A673 (cell line): ENCODE data around the gene P2RY13. TPM values are rescaled to one million over a fixed set of nuclear protein-coding genes. Genes with fewer than 3 reads are reported as not detected.
A peak's percentile ranks its signal among the peaks of the same experiment; 100 is the strongest.

Experiments
- BruUV-seq: library from RNA; stranded (reverse); fragments of 400-500 nt; replicated peaks from 2 replicates; lab custom pipeline; 2021; lab: Mats Ljungman, UMichigan
- CTCF ChIA-PET: fragments of 300-600 bp; sonication (Branson Sonifier 250); formaldehyde crosslinking; loops from one replicate; lab custom pipeline; 2022; ENCODE audit warnings: antibody characterized with exemption; lab: Charles Lee
- POLR2A ChIA-PET: fragments of 300-600 bp; sonication (Branson Sonifier 250); formaldehyde crosslinking; loops from one replicate; lab custom pipeline; 2022; ENCODE audit warnings: antibody characterized with exemption; ENCODE audit not compliant: low non-redundant PET; lab: Charles Lee
- DNase-seq: peaks from one replicate; pipeline ENCODE4 v3.0.0-alpha.2; 2015; ENCODE audit warnings: low spot score
- H3K27ac ChIP-seq: fragments of 200-600 bp; sonication (generic); 2 replicates; pipeline ENCODE4 v1.5.1; 2016; ENCODE audit warnings: mixed run types, low read depth, mild to moderate bottlenecking, mixed read lengths, antibody characterized with exemption, low read length; ENCODE audit not compliant: poor library complexity, severe bottlenecking
- H3K27me3 ChIP-seq: fragments of 200-600 bp; sonication (generic); replicated peaks from 2 replicates; pipeline ENCODE4 v1.6.1; 2017; ENCODE audit warnings: mixed run types, low read depth, mild to moderate bottlenecking, mixed read lengths, antibody characterized with exemption, low read length; ENCODE audit not compliant: insufficient read depth, poor library complexity
- H3K36me3 ChIP-seq: fragments of 200-600 bp; sonication (generic); 2 replicates; pipeline ENCODE4 v1.6.1; 2016; ENCODE audit warnings: mixed run types, mild to moderate bottlenecking, mixed read lengths, antibody characterized with exemption, low read length; ENCODE audit not compliant: insufficient read depth, poor library complexity, severe bottlenecking
- H3K4me1 ChIP-seq: fragments of 200-600 bp; sonication (generic); 2 replicates; pipeline ENCODE4 v1.6.1; 2017; ENCODE audit warnings: mixed run types, mild to moderate bottlenecking, mixed read lengths, antibody characterized with exemption, low read length; ENCODE audit not compliant: insufficient read depth, poor library complexity, severe bottlenecking
- H3K4me3 ChIP-seq: fragments of 200-600 bp; sonication (generic); 2 replicates; pipeline ENCODE4 v1.5.1; 2016; ENCODE audit warnings: low read depth, mixed run types, mild to moderate bottlenecking, mixed read lengths, low read length; ENCODE audit not compliant: poor library complexity, severe bottlenecking
- H3K9me3 ChIP-seq: fragments of 200-600 bp; sonication (generic); 2 replicates; pipeline ENCODE4 v1.6.1; 2016; ENCODE audit warnings: mixed run types, low read depth, mild to moderate bottlenecking, mixed read lengths, antibody characterized with exemption, low read length; ENCODE audit not compliant: poor library complexity, severe bottlenecking
- CTCF ChIP-seq: fragments of 300-800, 200-600 bp; sonication (generic); conservative IDR thresholded peaks from 2 replicates; pipeline ENCODE4 v1.5.1; 2017; ENCODE audit warnings: low read depth, mild to moderate bottlenecking, antibody characterized with exemption, low read length, moderate library complexity, mixed read lengths
- EZH2 ChIP-seq: fragments of 200-600 bp; sonication (generic); IDR thresholded peaks from 2 replicates; pipeline ENCODE4 v1.6.1; 2017; ENCODE audit warnings: borderline replicate concordance, low read depth, mild to moderate bottlenecking, mixed read lengths, antibody characterized with exemption, low read length; ENCODE audit not compliant: poor library complexity, severe bottlenecking
- intact Hi-C: fragments of 100-400 bp; cut with micrococcal nuclease; formaldehyde crosslinking; loops from one replicate; pipeline ENCODE4 v1.10.0; 2022; ENCODE audit not compliant: unreplicated experiment
- total RNA-seq: library from RNA; stranded (reverse); gene quantifications from 2 replicates; pipeline ENCODE4 v1.2.3, GENCODE V29; 2021

The P2RY13 gene
- total RNA-seq, 1 experiment from 2014 or later = not detected

GRCh38 chr3:151283387-151283786, 46.0 kb downstream of the P2RY13 start:
- POLR2A ChIA-PET = no interaction called here
- intact Hi-C loops = loop anchor here (1.0 to 10.0 kb wide), 3 partner anchors 56 to 381 kb away; no protein-coding TSS in a partner anchor

DNA sequence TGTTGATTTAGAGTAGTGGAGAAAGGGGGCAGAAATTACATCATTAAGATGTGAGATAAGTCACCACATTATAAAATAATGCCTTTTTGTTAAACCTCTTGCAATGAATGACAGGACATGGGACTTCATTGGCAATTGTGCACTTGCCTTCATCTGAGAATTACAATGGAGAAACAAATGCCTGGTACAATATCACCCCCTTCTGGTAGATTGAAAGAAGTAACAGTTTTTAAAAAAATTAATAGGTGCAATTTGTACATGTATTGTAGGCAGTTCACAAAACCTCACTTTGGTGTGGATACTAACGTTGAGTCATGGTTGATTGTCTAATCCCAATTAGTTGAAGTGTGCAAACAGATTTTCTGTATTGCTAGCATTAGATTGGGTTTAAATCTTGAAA, 46.4 kb downstream of the P2RY13 start:
- no peaks in the 10 kb centered on the region for H3K36me3 ChIP-seq
- H3K4me3 ChIP-seq = no peak overlapping the region
- peak; percentile 73 for DNase-seq
- no peak overlapping the region for H3K27ac ChIP-seq
- intact Hi-C loops = loop anchor here (1.0 to 10.0 kb wide), 3 partner anchors 56 to 382 kb away; no protein-coding TSS in a partner anchor
- BruUV-seq = no TSS peak
- CTCF ChIA-PET = no interaction called here
- peak; percentile 67 for TF ChIP-seq CTCF
- no peak for TF ChIP-seq EZH2
- H3K4me1 ChIP-seq = no peaks in the 10 kb centered on the region
- POLR2A ChIA-PET = no interaction called here
- H3K9me3 ChIP-seq = no peaks in the 10 kb centered on the region
- H3K27me3 ChIP-seq = no peaks in the 10 kb centered on the region

More at GRCh38 chr3:151283387-151283786, 46.0 kb downstream of the P2RY13 start:
- Histone ChIP-seq H3K27me3 (no peaks in the 10 kb centered on the region), H3K9me3 (no peaks in the 10 kb centered on the region), H3K4me1 (no peaks in the 10 kb centered on the region), H3K4me3 (no peak overlapping the region), H3K27ac (no peak overlapping the region), H3K36me3 (no peaks in the 10 kb centered on the region)
- BruUV-seq = no TSS peak
- DNase-seq = no peak
- TF ChIP-seq CTCF (no peak), EZH2 (no peak)
- CTCF ChIA-PET = no interaction called here

GRCh38 chr3:151281671-151282324, 47.6 kb downstream of the P2RY13 start:
- H3K27ac ChIP-seq = no peak overlapping the region
- CTCF ChIA-PET = interaction anchor here (0.6 kb wide), 1 partner anchor 55 kb away, joined by 9 read pairs; no protein-coding TSS in a partner anchor
- BruUV-seq = no TSS peak

More at GRCh38 chr3:151281671-151282324, 47.6 kb downstream of the P2RY13 start:
- intact Hi-C loops = loop anchor here (10.0 kb wide), 1 partner anchor 383 kb away; no protein-coding TSS in a partner anchor
- POLR2A ChIA-PET = no interaction called here
- Histone ChIP-seq H3K36me3 (no peaks in the 10 kb centered on the region), H3K4me3 (no peak overlapping the region), H3K4me1 (no peaks in the 10 kb centered on the region), H3K9me3 (no peaks in the 10 kb centered on the region), H3K27me3 (no peaks in the 10 kb centered on the region)
- DNase-seq = no peak
- TF ChIP-seq CTCF (no peak), EZH2 (no peak)
